NB4 (cell line): Measurements from ENCODE around the gene VMAC.

Experiments used
- CTCF ChIP-seq: IDR thresholded peaks from one replicate; pipeline ENCODE4 v1.5.1; 2012; ENCODE audit warnings: low read depth, low read length
- MAX ChIP-seq: IDR thresholded peaks from 2 replicates; pipeline ENCODE4 v1.6.1; 2011; ENCODE audit warnings: low read depth, low read length
- MYC ChIP-seq: IDR thresholded peaks from 2 replicates; pipeline ENCODE4 v1.6.1; 2011; ENCODE audit warnings: low read depth, low read length
- POLR2A ChIP-seq: IDR thresholded peaks from 2 replicates; pipeline ENCODE4 v1.6.1; 2011; ENCODE audit warnings: mild to moderate bottlenecking; ENCODE audit not compliant: insufficient read length; ENCODE audit errors: extremely low read depth

GRCh38 chr19:5900976-5901375 is 3.7 kb upstream of the VMAC start:
- TF ChIP-seq CTCF (no peak), POLR2A (no peak), MYC (no peak), MAX (no peak)
